Left ventricle myocardium inferior (tissue), 1 donor: ENCODE results near the gene COL23A1. TPM values are rescaled to one million over a fixed set of nuclear protein-coding genes. Genes with fewer than 3 reads are reported as not detected.

ENCODE experiments used
- DNase-seq: peaks from one replicate; pipeline ENCODE4 v3.0.0-alpha.2; 2020
- H3K27ac ChIP-seq: fragments of 200-600 bp; replicated peaks from 2 replicates; pipeline ENCODE4 v1.8.0; 2021
- H3K27me3 ChIP-seq: fragments of 200-600 bp; 2 replicates; pipeline ENCODE4 v1.8.0; 2021; ENCODE audit warnings: low read depth
- H3K36me3 ChIP-seq: fragments of 200-600 bp; 2 replicates; pipeline ENCODE4 v1.8.0; 2021
- H3K4me1 ChIP-seq: fragments of 200-600 bp; 2 replicates; pipeline ENCODE4 v1.8.0; 2021
- H3K4me3 ChIP-seq: fragments of 200-600 bp; 2 replicates; pipeline ENCODE4 v1.8.0; 2021; ENCODE audit warnings: mild to moderate bottlenecking, moderate library complexity
- H3K9me3 ChIP-seq: fragments of 200-600 bp; replicated peaks from 2 replicates; pipeline ENCODE4 v1.8.0; 2021
- intact Hi-C: fragments of 100-400 bp; cut with micrococcal nuclease; formaldehyde crosslinking; loops from one replicate; pipeline ENCODE4 v1.11.0; 2022
- total RNA-seq: library from RNA; stranded (reverse); fragmentation: NEBNext Ultra II Directional; extraction: Animal tissue kit (Norgen Biotek cat#: 25700); gene quantifications from one replicate; pipeline ENCODE4 v1.2.1, GENCODE V29; 2021
- TF ChIP-seq, protein P1 (sequence below): fragments of 200-600 bp; IDR thresholded peaks from 2 replicates; pipeline ENCODE4 v1.8.0; 2021; ENCODE audit warnings: antibody characterized with exemption, mild to moderate bottlenecking, borderline replicate concordance
- donor health status: DM: no; HTN: yes; CAD: no; lungs with severe emphysema.

The COL23A1 gene
- total RNA-seq, 1 donor from 2014 or later = 27.4 TPM

- Histone ChIP-seq H3K9me3 (no peaks in the 10 kb centered on the region), H3K27me3 (peaks cover 74% of the 10 kb centered on the region), H3K4me3 (no peak overlapping the region), H3K36me3 (no peaks in the 10 kb centered on the region), H3K4me1 (peaks cover 32% of the 10 kb centered on the region), H3K27ac (no peak overlapping the region)
- no peak for DNase-seq
- TF ChIP-seq, protein P1, sequence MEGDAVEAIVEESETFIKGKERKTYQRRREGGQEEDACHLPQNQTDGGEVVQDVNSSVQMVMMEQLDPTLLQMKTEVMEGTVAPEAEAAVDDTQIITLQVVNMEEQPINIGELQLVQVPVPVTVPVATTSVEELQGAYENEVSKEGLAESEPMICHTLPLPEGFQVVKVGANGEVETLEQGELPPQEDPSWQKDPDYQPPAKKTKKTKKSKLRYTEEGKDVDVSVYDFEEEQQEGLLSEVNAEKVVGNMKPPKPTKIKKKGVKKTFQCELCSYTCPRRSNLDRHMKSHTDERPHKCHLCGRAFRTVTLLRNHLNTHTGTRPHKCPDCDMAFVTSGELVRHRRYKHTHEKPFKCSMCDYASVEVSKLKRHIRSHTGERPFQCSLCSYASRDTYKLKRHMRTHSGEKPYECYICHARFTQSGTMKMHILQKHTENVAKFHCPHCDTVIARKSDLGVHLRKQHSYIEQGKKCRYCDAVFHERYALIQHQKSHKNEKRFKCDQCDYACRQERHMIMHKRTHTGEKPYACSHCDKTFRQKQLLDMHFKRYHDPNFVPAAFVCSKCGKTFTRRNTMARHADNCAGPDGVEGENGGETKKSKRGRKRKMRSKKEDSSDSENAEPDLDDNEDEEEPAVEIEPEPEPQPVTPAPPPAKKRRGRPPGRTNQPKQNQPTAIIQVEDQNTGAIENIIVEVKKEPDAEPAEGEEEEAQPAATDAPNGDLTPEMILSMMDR = no peak
- intact Hi-C loops = no loop called here
Measured at GRCh38 chr5:178386336-178386931, 203.8 kb downstream of the COL23A1 start.

DNA sequence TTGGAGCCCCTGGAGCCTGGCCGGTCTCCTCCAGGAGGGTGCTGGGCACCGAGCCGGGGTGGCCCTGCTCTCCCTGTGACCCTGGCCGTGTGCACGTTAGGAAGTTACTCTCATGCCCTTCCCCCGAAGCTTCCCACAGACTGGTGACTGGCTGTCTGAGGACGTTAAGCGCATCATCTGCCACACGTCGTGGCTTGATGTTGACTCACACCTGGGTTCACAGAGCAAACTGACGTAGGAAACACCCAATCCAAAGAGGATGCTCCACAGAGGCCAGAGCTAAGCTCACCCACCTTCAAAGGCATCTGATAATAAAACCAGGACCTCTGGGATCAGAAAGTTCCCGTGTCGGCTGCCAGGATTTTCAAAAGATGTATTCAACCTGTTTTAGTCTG, 204.7 kb downstream of the COL23A1 start:
- peaks cover 32% of the 10 kb centered on the region for H3K4me1 ChIP-seq
- intact Hi-C loops = no loop called here
- H3K27me3 ChIP-seq = peaks cover 74% of the 10 kb centered on the region
- H3K4me3 ChIP-seq = no peak overlapping the region
- no peaks in the 10 kb centered on the region for H3K36me3 ChIP-seq
- no peak overlapping the region for H3K27ac ChIP-seq
- no peak for DNase-seq
- TF ChIP-seq, protein P1 = no peak
- H3K9me3 ChIP-seq = no peaks in the 10 kb centered on the region

GRCh38 chr5:178384816-178385495, 205.2 kb downstream of the COL23A1 start:
- no peaks in the 10 kb centered on the region for H3K36me3 ChIP-seq
- no peak overlapping the region for H3K4me3 ChIP-seq
- H3K27ac ChIP-seq = no peak overlapping the region
- intact Hi-C loops = no loop called here
- peaks cover 27% of the 10 kb centered on the region for H3K4me1 ChIP-seq
- H3K27me3 ChIP-seq = peaks cover 74% of the 10 kb centered on the region
- TF ChIP-seq, protein P1 = no peak
- H3K9me3 ChIP-seq = no peaks in the 10 kb centered on the region
- DNase-seq = no peak

DNA sequence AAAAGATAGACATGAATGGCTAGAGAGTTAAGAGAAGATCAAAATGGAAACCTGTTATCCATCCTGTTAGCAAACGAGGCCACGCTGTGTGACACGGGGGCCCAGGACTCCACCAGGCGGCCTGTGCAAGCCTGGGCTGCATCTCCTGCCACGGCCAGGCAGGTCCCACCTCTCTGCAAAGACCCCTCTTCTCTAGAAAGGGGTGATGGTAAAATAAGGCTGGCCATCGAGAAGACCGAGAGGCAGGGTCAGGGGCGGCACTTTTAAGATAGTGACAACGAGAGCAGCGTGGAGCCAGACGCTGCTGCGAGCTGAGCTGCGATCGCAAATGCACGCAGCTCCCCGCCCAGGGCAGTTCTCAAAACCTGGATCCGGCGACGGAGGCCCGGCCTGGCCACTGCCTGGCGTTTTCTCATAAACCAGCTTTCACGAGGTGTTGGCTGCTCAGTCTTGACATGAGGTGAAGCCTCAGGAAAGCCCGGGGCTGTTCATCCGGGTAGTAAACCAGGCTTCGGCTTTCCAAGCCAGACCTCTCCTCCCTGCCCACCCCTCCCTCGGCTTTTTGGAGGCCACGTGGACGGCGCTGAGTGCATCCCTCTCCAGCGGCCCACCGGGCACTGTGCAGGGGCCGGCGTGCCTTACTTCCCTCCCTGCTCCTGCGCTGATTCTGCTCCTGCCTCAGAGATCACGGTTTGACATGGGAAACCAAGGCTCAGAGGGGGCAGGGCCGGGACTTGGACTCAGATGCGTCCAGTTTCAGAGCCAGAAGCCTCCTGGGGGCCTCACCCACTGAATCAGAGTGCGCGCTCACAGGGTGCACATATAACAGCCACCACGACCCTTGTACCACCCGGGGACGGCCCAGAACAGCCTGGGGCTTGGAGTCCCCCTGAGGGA, 206.0 kb downstream of the COL23A1 start:
- no peaks in the 10 kb centered on the region for H3K9me3 ChIP-seq
- DNase-seq = no peak
- H3K4me3 ChIP-seq = peak overlapping the region; percentile 43
- H3K27me3 ChIP-seq = peaks cover 72% of the 10 kb centered on the region
- no peaks in the 10 kb centered on the region for H3K36me3 ChIP-seq
- H3K4me1 ChIP-seq = peaks cover 19% of the 10 kb centered on the region
- no peak overlapping the region for H3K27ac ChIP-seq
- intact Hi-C loops = no loop called here
- TF ChIP-seq, protein P1 = no peak

- intact Hi-C loops = no loop called here
- Histone ChIP-seq H3K36me3 (no peaks in the 10 kb centered on the region), H3K27me3 (peaks cover 65% of the 10 kb centered on the region), H3K9me3 (no peaks in the 10 kb centered on the region), H3K27ac (no peak overlapping the region), H3K4me1 (peaks cover 19% of the 10 kb centered on the region), H3K4me3 (peak overlapping the region; percentile 43)
- no peak for DNase-seq
- TF ChIP-seq, protein P1 = no peak
Measured at GRCh38 chr5:178383301-178383918, 206.8 kb downstream of the COL23A1 start.
